ENCODE results near the gene ITIH5.
"Not testable (repeated sequence)": the region's sequence is repeated elsewhere in the genome, so short reads cannot be mapped to it uniquely, and the experiment has no call there.

The ITIH5 gene

DNA sequence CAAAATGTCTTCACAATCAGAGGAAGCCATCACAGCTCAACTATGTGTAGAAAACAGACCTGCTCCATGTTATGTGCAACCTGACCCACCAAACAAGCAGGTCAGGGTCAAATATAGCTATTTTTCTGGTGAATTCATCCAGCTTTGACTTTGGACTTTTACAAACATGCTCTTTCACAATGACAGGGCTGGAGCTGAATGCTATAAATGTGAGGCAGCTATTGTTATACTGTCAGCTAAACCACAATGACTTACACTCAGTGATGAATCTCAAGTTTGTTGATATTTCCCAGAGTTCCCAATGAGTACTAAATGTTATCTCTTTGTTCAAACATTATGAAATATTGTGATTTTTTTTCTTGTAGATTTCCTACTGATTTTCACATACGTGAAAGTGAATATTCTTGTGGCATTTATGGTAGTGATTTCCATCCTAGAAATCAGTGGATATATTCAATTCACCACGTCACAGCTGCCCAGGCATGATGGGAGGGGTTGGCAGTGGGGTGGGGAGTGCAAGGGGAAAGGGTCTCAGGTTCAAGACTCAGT is 33.9 kb upstream of the ITIH5 start:
- no peak overlapping the region for H3K4me3 ChIP-seq (ENCODE audit: low read depth, low read length)
- TF ChIP-seq, protein P1, sequence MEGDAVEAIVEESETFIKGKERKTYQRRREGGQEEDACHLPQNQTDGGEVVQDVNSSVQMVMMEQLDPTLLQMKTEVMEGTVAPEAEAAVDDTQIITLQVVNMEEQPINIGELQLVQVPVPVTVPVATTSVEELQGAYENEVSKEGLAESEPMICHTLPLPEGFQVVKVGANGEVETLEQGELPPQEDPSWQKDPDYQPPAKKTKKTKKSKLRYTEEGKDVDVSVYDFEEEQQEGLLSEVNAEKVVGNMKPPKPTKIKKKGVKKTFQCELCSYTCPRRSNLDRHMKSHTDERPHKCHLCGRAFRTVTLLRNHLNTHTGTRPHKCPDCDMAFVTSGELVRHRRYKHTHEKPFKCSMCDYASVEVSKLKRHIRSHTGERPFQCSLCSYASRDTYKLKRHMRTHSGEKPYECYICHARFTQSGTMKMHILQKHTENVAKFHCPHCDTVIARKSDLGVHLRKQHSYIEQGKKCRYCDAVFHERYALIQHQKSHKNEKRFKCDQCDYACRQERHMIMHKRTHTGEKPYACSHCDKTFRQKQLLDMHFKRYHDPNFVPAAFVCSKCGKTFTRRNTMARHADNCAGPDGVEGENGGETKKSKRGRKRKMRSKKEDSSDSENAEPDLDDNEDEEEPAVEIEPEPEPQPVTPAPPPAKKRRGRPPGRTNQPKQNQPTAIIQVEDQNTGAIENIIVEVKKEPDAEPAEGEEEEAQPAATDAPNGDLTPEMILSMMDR (IDR thresholded peaks at IDR 0.05; ENCODE audit: borderline replicate concordance, insufficient read depth, low read depth, low read length): no peak

DNA sequence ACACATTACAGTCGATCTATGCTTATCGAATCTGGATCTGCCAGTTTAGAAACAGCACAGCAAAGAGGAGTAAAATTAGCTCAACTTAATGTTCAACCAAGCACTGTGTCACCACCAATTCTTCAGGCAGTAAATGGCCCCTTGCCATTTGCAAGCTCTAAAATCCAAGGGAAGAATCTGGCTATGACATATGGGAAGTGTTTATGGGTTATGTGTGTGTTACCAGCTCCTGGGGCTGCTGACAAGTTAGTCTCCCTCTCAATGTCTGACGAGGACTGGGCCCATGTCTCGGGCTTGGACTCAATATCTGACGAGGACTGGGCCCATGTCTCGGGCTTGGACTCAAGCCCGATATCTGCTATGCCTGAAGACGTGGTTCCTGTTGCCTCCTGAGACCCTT is 30.7 kb upstream of the ITIH5 start:
- H3K4me3 ChIP-seq (ENCODE audit: low read depth, low read length): no peak overlapping the region
- TF ChIP-seq, protein P1 (IDR thresholded peaks at IDR 0.05; ENCODE audit: borderline replicate concordance, insufficient read depth, low read depth, low read length): no peak

DNA sequence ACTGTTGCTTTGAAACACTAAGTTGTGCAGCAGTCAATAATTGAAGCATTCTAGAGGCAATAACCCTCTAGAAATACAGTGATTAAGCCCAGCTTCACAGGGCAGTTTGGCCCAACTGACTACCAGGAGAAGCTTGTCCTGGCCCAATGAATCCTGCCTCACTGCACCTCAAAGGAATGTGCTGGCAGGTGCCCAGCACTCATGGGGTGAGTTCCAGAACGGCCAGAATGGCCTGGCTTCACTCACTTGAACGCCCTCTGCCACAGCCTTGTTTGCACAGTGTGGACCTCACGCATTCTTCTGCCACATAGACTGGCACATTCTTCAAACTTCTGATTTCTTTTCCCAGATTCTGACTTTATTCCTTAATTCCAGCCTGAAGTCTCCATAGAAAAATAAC is 29.8 kb upstream of the ITIH5 start:
- H3K4me3 ChIP-seq (ENCODE audit: low read depth, low read length): no peak overlapping the region
- TF ChIP-seq, protein P1 (IDR thresholded peaks at IDR 0.05; ENCODE audit: borderline replicate concordance, insufficient read depth, low read depth, low read length): no peak

DNA sequence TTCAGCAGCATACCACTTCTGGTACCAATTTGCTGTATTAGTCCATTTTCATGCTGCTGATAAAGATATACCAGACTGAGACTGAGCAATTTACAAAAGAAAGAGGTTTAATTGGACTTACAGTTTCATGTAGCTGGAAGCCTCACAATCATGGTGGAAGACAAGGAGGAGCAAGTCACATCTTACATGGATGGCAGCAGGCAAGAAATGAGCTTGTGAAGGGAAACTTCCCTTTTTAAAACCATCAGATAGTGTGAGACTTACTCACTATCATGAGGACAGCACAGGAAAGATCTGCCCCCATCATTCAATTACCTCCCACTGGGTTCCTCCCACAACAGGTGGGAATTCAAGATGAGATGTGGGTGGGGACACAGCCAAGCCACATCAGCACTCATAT is 26.4 kb upstream of the ITIH5 start:
- not testable (repeated sequence) for H3K4me3 ChIP-seq (ENCODE audit: low read depth, low read length)

DNA sequence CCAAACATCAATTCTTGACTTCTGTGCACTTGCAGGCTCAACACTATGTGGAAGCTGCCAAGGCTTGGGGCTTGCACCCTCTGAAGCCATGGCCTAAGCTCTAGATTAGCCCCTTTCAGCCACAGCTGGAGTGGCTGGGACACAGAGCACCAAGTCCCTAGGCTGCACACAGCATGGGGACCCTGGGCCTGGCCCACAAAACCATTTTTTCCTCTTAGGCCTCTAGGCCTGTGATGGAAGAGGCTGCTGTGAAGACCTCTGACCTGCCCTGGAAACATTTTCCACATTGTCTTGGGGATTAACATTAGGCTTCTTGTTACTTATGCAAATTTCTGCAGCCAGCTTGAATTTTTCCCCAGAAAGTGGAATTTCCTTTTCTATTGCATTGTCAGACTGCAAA is 25.6 kb upstream of the ITIH5 start:
- not testable (repeated sequence) for H3K4me3 ChIP-seq (ENCODE audit: low read depth, low read length)

DNA sequence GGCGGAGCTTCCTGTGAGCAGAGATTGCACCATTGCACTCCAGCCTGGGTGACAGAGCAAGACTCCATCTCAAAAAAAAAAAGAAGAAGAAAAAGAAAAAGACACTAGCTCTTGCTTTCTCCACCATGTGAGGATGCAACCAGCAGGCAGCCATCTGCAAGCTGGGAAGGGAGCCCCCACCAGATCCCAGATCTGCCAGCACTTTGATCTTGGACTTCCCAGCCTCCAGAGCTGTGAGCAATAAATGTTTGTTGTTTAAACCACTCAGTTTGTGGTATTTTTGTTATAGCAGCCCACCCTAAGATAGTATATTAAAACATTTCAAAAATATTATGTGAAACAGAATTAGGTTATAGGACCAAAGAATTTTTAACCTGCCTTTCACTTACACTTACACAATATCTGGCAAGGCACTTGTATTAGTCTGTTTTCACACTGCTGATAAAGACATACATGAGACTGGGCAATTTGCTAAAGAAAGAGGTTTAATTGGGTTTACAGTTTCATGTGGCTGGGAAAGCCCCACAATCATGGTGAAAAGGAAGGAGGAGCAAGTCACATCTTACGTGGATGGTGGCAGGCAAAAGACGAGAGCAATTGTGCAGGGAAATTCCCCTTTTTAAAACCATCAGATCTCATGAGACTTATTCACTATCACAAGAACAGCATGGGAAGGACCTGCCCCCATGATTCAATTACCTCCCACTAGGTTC is 24.3 kb upstream of the ITIH5 start:
- H3K4me3 ChIP-seq (ENCODE audit: low read depth, low read length): not testable (repeated sequence)

DNA sequence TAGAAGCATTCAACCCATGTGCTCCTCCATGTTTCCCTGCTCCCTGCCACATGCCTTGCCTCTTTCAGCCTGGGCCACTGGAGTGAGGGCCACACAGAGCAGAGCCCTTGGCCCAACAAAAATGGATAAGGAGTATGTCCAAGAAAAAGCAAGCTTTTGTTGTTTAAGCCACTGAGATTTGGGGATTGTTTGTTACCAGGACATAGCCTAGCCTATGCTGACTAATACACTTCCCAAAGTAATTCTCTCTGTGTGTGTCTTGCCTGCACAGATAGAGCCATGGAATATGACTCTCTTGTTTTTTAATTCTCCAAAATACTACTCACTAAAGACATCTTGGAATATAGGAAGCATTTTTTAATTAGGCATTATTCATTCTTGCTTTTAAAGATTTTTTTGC is 22.8 kb upstream of the ITIH5 start:
- H3K4me3 ChIP-seq (ENCODE audit: low read depth, low read length): no peak overlapping the region
- TF ChIP-seq, protein P1 (IDR thresholded peaks at IDR 0.05; ENCODE audit: borderline replicate concordance, insufficient read depth, low read depth, low read length): no peak

DNA sequence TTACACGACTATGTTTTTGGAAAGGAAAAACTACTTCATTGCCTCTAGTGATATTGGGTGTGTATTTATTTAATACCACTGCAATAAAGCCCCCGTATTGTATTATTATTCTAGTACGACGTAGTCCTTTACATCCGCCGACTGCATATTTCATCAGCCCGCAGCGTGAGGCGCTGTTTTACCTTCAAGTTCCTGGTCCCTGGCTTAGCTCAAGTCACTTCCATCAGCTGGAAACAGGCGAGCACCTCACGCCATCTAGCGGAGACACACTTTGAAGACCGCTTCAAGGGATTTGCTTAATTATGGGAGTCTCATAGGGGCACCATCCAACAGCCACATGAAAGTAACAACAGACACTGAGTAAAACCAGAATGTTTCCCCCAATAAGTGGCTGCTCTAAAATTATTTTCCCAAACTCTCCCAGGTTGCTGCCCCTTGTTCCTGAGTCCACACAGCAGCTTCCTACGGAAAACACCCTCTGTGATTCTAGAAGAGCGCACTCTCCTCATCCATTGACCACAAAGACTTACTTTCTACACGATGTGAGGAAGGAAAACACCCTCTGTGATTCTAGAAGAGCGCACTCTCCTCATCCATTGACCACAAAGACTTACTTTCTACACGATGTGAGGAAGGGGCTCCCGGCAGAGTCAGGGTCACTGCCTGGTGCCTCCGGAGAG is 20.6 kb upstream of the ITIH5 start:
- TF ChIP-seq, protein P1 (IDR thresholded peaks at IDR 0.05; ENCODE audit: borderline replicate concordance, insufficient read depth, low read depth, low read length): peak; percentile 85
- H3K4me3 ChIP-seq (ENCODE audit: low read depth, low read length): no peak overlapping the region

Measured in GM12875 (cell line).